K562 (cell line): Measurements from ENCODE around the gene TCF3. TPM values are rescaled to one million over a fixed set of nuclear protein-coding genes. Genes with fewer than 3 reads are reported as not detected.

Experiments used
- EP400 ChIP-seq: fragments of 450-650 bp; IDR thresholded peaks from 2 replicates; pipeline ENCODE4 v1.6.1; 2017; ENCODE audit warnings: antibody characterized with exemption, mild to moderate bottlenecking, moderate library complexity
- HDAC1 ChIP-seq, 2 experiments: fragments of 450-650 bp; IDR thresholded peaks; 2 replicates each; pipeline ENCODE4 v1.6.1; 2016 to 2017; ENCODE audit warnings: inconsistent platforms in 1 of 2, mild to moderate bottlenecking in 1 of 2, moderate library complexity in 1 of 2
- SIX5 ChIP-seq, 2 experiments: IDR thresholded peaks; 2 replicates each; pipeline ENCODE4 v1.6.1; 2011; ENCODE audit warnings: low read length in 2 of 2, borderline replicate concordance in 1 of 2, low read depth in 1 of 2, mild to moderate bottlenecking in 1 of 2, moderate library complexity in 1 of 2; ENCODE audit not compliant: insufficient read depth in 1 of 2
- TAF15 ChIP-seq: fragments of 200-400 bp; formaldehyde crosslinking; IDR thresholded peaks from 2 replicates; pipeline ENCODE4 v1.6.1; 2017; ENCODE audit warnings: mild to moderate bottlenecking, low read depth, low read length, moderate library complexity
- ZSCAN29 ChIP-seq: fragments of 450-650 bp; IDR thresholded peaks from 2 replicates; pipeline ENCODE4 v1.6.1; 2017
- polyA plus RNA-seq, 8 experiments: library from polyadenylated mRNA; depleted of rRNA in 4 of 8; stranded (reverse) in 5 of 8; unstranded in 3 of 8; fragments of >200 nt; fragmentation: Nextera tagmentation in 2 of 8; fragmentation: Illumina TruSeq in 1 of 8; extraction: Ambion mirVana in 2 of 8; extraction: Trizol in 1 of 8; gene quantifications; 2 replicates each; pipeline versions ENCODE4 v1.2.1 to v1.2.3, GENCODE V29; 2011 to 2014; ENCODE audit warnings: inconsistent platforms in 1 of 8, missing spikeins in 1 of 8
- total RNA-seq, 7 experiments: library from RNA; depleted of rRNA in 6 of 7; stranded (reverse); fragments of >200 nt in 6 of 7; fragmentation: Illumina TruSeq in 2 of 7; extraction: Trizol in 2 of 7; gene quantifications; 2 replicates each; pipeline versions ENCODE4 v1.2.1 to v1.2.3, GENCODE V29; 2011 to 2021; ENCODE audit warnings: low replicate concordance in 1 of 7
- TF ChIP-seq, protein P1 (sequence below): sonication (generic); formaldehyde crosslinking; IDR thresholded peaks from 2 replicates; pipeline ENCODE4 v1.8.0; 2022; ENCODE audit warnings: mild to moderate bottlenecking, missing genetic modification reagents
- TF ChIP-seq, protein P2 (sequence below): fragments of 250-450 bp; sonication (Bioruptor Pico); IDR thresholded peaks from 2 replicates; pipeline ENCODE4 v1.8.0; 2022; ENCODE audit warnings: inconsistent platforms
- TF ChIP-seq, protein P3 (sequence below): fragments of 450-650 bp; formaldehyde crosslinking; IDR thresholded peaks from 2 replicates; pipeline ENCODE4 v1.4.0; 2020; ENCODE audit warnings: mild to moderate bottlenecking, mixed read lengths
- TF ChIP-seq, protein P4 (sequence below), 2 experiments: fragments of 450-650 bp in 1 of 2; sonication (generic) in 1 of 2; formaldehyde crosslinking in 1 of 2; IDR thresholded peaks; 2 replicates each; pipeline versions ENCODE4 v1.7.1 to v1.9.0; 2016 to 2022; ENCODE audit warnings: inconsistent platforms in 1 of 2, mild to moderate bottlenecking in 1 of 2, missing genetic modification reagents in 1 of 2
- TF ChIP-seq, protein P5 (sequence below): fragments of 450-650 bp; IDR thresholded peaks from 2 replicates; pipeline ENCODE4 v1.6.1; 2017; ENCODE audit warnings: antibody characterized with exemption

TCF3 gene
- total and polyA plus RNA-seq, 9 of the 15 experiments (the other 6 are each of a cell fraction or from before 2014, with no cell fraction given): 5.6 to 259 (median 84.0) TPM

DNA sequence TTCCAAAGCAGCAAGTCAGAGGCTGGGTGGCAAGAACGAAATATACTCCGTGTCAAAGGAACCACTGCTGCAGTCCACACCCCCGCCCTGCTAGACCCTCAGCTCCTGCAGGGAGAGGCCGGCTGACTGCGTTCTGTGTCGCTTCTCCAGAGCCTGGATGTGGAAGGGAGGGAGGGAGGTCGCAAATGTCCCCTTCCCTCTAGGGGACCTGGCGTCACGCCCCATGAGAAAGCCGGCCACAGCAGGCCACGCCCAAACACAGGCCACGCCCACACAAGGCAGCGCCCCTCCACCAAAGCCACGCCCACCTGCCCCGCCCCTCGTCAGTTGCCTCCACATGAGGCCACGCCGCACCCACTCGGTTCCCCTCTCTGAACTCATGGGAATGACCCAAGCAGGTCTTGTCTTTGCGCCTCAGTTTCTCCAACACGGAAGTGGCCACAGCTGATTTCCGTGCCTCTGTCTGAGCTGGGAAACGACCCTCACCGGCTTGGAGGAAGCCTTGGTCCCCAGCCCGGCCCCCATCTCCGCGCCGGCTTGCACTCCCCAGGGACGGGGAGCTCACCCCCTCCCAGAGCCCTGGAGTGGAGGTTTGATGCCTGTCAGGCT is 38.4 kb upstream of the TCF3 start (continued):
- TF ChIP-seq, protein P1, sequence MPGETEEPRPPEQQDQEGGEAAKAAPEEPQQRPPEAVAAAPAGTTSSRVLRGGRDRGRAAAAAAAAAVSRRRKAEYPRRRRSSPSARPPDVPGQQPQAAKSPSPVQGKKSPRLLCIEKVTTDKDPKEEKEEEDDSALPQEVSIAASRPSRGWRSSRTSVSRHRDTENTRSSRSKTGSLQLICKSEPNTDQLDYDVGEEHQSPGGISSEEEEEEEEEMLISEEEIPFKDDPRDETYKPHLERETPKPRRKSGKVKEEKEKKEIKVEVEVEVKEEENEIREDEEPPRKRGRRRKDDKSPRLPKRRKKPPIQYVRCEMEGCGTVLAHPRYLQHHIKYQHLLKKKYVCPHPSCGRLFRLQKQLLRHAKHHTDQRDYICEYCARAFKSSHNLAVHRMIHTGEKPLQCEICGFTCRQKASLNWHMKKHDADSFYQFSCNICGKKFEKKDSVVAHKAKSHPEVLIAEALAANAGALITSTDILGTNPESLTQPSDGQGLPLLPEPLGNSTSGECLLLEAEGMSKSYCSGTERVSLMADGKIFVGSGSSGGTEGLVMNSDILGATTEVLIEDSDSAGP: no peak
- TF ChIP-seq EP400 (no peak), SIX5 (IDR thresholded peaks at IDR 0.05; ENCODE audit: borderline replicate concordance in 1 of 2, insufficient read depth in 1 of 2, low read depth in 1 of 2, low read length in 2 of 2) (no peak), ZSCAN29 (no peak), HDAC1 (IDR thresholded peaks at IDR 0.05) (peak in 1 of 2 experiments; percentile 60; a peak in 1 of 4 replicates), TAF15 (no peak)
- TF ChIP-seq, protein P2, sequence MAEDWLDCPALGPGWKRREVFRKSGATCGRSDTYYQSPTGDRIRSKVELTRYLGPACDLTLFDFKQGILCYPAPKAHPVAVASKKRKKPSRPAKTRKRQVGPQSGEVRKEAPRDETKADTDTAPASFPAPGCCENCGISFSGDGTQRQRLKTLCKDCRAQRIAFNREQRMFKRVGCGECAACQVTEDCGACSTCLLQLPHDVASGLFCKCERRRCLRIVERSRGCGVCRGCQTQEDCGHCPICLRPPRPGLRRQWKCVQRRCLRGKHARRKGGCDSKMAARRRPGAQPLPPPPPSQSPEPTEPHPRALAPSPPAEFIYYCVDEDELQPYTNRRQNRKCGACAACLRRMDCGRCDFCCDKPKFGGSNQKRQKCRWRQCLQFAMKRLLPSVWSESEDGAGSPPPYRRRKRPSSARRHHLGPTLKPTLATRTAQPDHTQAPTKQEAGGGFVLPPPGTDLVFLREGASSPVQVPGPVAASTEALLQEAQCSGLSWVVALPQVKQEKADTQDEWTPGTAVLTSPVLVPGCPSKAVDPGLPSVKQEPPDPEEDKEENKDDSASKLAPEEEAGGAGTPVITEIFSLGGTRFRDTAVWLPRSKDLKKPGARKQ (CRISPR knock-in tag): no peak
- TF ChIP-seq, protein P3, sequence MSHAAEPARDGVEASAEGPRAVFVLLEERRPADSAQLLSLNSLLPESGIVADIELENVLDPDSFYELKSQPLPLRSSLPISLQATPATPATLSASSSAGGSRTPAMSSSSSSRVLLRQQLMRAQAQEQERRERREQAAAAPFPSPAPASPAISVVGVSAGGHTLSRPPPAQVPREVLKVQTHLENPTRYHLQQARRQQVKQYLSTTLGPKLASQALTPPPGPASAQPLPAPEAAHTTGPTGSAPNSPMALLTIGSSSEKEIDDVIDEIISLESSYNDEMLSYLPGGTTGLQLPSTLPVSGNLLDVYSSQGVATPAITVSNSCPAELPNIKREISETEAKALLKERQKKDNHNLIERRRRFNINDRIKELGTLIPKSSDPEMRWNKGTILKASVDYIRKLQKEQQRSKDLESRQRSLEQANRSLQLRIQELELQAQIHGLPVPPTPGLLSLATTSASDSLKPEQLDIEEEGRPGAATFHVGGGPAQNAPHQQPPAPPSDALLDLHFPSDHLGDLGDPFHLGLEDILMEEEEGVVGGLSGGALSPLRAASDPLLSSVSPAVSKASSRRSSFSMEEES (CRISPR knock-in tag): no peak
- TF ChIP-seq, protein P4, sequence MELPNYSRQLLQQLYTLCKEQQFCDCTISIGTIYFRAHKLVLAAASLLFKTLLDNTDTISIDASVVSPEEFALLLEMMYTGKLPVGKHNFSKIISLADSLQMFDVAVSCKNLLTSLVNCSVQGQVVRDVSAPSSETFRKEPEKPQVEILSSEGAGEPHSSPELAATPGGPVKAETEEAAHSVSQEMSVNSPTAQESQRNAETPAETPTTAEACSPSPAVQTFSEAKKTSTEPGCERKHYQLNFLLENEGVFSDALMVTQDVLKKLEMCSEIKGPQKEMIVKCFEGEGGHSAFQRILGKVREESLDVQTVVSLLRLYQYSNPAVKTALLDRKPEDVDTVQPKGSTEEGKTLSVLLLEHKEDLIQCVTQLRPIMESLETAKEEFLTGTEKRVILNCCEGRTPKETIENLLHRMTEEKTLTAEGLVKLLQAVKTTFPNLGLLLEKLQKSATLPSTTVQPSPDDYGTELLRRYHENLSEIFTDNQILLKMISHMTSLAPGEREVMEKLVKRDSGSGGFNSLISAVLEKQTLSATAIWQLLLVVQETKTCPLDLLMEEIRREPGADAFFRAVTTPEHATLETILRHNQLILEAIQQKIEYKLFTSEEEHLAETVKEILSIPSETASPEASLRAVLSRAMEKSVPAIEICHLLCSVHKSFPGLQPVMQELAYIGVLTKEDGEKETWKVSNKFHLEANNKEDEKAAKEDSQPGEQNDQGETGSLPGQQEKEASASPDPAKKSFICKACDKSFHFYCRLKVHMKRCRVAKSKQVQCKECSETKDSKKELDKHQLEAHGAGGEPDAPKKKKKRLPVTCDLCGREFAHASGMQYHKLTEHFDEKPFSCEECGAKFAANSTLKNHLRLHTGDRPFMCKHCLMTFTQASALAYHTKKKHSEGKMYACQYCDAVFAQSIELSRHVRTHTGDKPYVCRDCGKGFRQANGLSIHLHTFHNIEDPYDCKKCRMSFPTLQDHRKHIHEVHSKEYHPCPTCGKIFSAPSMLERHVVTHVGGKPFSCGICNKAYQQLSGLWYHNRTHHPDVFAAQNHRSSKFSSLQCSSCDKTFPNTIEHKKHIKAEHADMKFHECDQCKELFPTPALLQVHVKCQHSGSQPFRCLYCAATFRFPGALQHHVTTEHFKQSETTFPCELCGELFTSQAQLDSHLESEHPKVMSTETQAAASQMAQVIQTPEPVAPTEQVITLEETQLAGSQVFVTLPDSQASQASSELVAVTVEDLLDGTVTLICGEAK (IDR thresholded peaks at IDR 0.05): no peak
- TF ChIP-seq, protein P4 (CRISPR knock-in tag; IDR thresholded peaks at IDR 0.05): no peak
- TF ChIP-seq, protein P5, sequence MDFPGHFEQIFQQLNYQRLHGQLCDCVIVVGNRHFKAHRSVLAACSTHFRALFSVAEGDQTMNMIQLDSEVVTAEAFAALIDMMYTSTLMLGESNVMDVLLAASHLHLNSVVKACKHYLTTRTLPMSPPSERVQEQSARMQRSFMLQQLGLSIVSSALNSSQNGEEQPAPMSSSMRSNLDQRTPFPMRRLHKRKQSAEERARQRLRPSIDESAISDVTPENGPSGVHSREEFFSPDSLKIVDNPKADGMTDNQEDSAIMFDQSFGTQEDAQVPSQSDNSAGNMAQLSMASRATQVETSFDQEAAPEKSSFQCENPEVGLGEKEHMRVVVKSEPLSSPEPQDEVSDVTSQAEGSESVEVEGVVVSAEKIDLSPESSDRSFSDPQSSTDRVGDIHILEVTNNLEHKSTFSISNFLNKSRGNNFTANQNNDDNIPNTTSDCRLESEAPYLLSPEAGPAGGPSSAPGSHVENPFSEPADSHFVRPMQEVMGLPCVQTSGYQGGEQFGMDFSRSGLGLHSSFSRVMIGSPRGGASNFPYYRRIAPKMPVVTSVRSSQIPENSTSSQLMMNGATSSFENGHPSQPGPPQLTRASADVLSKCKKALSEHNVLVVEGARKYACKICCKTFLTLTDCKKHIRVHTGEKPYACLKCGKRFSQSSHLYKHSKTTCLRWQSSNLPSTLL: no peak
